Neutrophil (primary cell): ENCODE data around the gene FGGY.

Source experiments
- H3K27ac ChIP-seq: fragments of 200-600 bp; sonication (generic); 2 replicates; pipeline ENCODE4 v1.5.1; 2016; ENCODE audit warnings: mild to moderate bottlenecking, moderate library complexity
- H3K27me3 ChIP-seq: fragments of 200-600 bp; sonication (generic); 2 replicates; pipeline ENCODE4 v1.6.0; 2016; ENCODE audit warnings: mild to moderate bottlenecking
- H3K36me3 ChIP-seq: fragments of 200-600 bp; sonication (generic); 2 replicates; pipeline ENCODE4 v1.5.1; 2017
- H3K4me1 ChIP-seq, 2 experiments: fragments of 200-600 bp in 1 of 2; sonication (generic) in 1 of 2; 1 replicate in 1 of 2; 2 replicates in 1 of 2; pipeline versions ENCODE4 v1.5.1 to v1.6.1; 2013 to 2016; ENCODE audit warnings: low read depth in 1 of 2, low read length in 1 of 2, mild to moderate bottlenecking in 1 of 2, moderate library complexity in 1 of 2; ENCODE audit not compliant: control insufficient read depth in 1 of 2, insufficient read depth in 1 of 2
- H3K4me3 ChIP-seq, 2 experiments: fragments of 200-600 bp in 1 of 2; sonication (generic) in 1 of 2; 1 replicate in 1 of 2; 2 replicates in 1 of 2; pipeline ENCODE4 v1.5.1; 2013 to 2016; ENCODE audit warnings: low read depth in 1 of 2, low read length in 1 of 2, mild to moderate bottlenecking in 1 of 2, moderate library complexity in 1 of 2
- H3K9me3 ChIP-seq: fragments of 200-600 bp; sonication (generic); 2 replicates; pipeline ENCODE4 v1.5.1; 2016
- CTCF ChIP-seq: fragments of 200-600 bp; sonication (generic); IDR thresholded peaks from 2 replicates; pipeline ENCODE4 v1.5.1; 2016; ENCODE audit warnings: antibody characterized with exemption

The FGGY gene

GRCh38 chr1:59716832-59717231, 419.9 kb downstream of the FGGY start:
- Histone ChIP-seq H3K27me3 (no peaks in the 10 kb centered on the region), H3K4me3 (no peak overlapping the region), H3K36me3 (no peaks in the 10 kb centered on the region), H3K9me3 (no peaks in the 10 kb centered on the region), H3K4me1 (no peaks in the 10 kb centered on the region), H3K27ac (no peak overlapping the region)
- TF ChIP-seq CTCF, result no peak

GRCh38 chr1:59718064-59718988, 421.4 kb downstream of the FGGY start:
- H3K27ac ChIP-seq, result no peak overlapping the region
- H3K9me3 ChIP-seq, result no peaks in the 10 kb centered on the region
- no peaks in the 10 kb centered on the region for H3K4me1 ChIP-seq
- H3K36me3 ChIP-seq, result no peaks in the 10 kb centered on the region
- no peak overlapping the region for H3K4me3 ChIP-seq
- TF ChIP-seq CTCF, result peak; percentile 38
- no peaks in the 10 kb centered on the region for H3K27me3 ChIP-seq

- no peak for TF ChIP-seq CTCF
- Histone ChIP-seq H3K36me3 (no peaks in the 10 kb centered on the region), H3K27me3 (no peaks in the 10 kb centered on the region), H3K9me3 (no peaks in the 10 kb centered on the region), H3K4me3 (no peak overlapping the region), H3K27ac (no peak overlapping the region), H3K4me1 (no peaks in the 10 kb centered on the region)
Measured at GRCh38 chr1:59718989-59719360, 422.1 kb downstream of the FGGY start.

GRCh38 chr1:59720326-59721115, 423.6 kb downstream of the FGGY start:
- no peaks in the 10 kb centered on the region for H3K36me3 ChIP-seq
- TF ChIP-seq CTCF, result no peak
- no peaks in the 10 kb centered on the region for H3K27me3 ChIP-seq
- no peaks in the 10 kb centered on the region for H3K9me3 ChIP-seq
- H3K4me3 ChIP-seq, result no peak overlapping the region
- H3K4me1 ChIP-seq, result no peaks in the 10 kb centered on the region
- H3K27ac ChIP-seq, result no peak overlapping the region

GRCh38 chr1:59730302-59730701, 433.4 kb downstream of the FGGY start:
- no peaks in the 10 kb centered on the region for H3K27me3 ChIP-seq
- H3K4me1 ChIP-seq, result no peaks in the 10 kb centered on the region
- no peaks in the 10 kb centered on the region for H3K9me3 ChIP-seq
- H3K27ac ChIP-seq, result no peak overlapping the region
- no peak for TF ChIP-seq CTCF
- H3K36me3 ChIP-seq, result no peaks in the 10 kb centered on the region
- no peak overlapping the region for H3K4me3 ChIP-seq
